Central memory CD8-positive, alpha-beta T cell (primary cell): ENCODE data around the gene TLX2.
A peak's percentile ranks its signal among the peaks of the same experiment; 100 is the strongest.

ENCODE experiments used
- ATAC-seq: fragments of 150-1000 bp; cut with Tn5 transposase; replicated peaks from 2 replicates; pipeline ENCODE4 v1.10.0; 2022; ENCODE audit warnings: mild to moderate bottlenecking, moderate FRiP score, moderate number of reproducible peaks; ENCODE audit not compliant: poor library complexity, severe bottlenecking; ENCODE audit errors: extremely low read depth
- DNase-seq, 2 donors: peaks; one replicate each; pipeline ENCODE4 v3.0.0; 2021; ENCODE audit warnings: low spot score in 2 of 2
- H3K27ac Mint-ChIP-seq: one replicate; pipeline ENCODE4 v1.8.0; 2022; ENCODE audit warnings: low read depth, mild to moderate bottlenecking, moderate library complexity, mixed read lengths
- H3K27me3 Mint-ChIP-seq: one replicate; pipeline ENCODE4 v1.8.0; 2022; ENCODE audit warnings: mixed read lengths
- H3K36me3 Mint-ChIP-seq: one replicate; pipeline ENCODE4 v1.8.0; 2022; ENCODE audit warnings: mild to moderate bottlenecking, moderate library complexity, mixed read lengths; ENCODE audit not compliant: insufficient read depth
- H3K4me1 Mint-ChIP-seq: one replicate; pipeline ENCODE4 v1.8.0; 2022; ENCODE audit warnings: mixed read lengths
- H3K4me3 Mint-ChIP-seq: one replicate; pipeline ENCODE4 v1.8.0; 2022; ENCODE audit warnings: mild to moderate bottlenecking, moderate library complexity, mixed read lengths
- H3K9me3 Mint-ChIP-seq: one replicate; pipeline ENCODE4 v1.8.0; 2022; ENCODE audit warnings: mixed read lengths

The TLX2 gene

DNA sequence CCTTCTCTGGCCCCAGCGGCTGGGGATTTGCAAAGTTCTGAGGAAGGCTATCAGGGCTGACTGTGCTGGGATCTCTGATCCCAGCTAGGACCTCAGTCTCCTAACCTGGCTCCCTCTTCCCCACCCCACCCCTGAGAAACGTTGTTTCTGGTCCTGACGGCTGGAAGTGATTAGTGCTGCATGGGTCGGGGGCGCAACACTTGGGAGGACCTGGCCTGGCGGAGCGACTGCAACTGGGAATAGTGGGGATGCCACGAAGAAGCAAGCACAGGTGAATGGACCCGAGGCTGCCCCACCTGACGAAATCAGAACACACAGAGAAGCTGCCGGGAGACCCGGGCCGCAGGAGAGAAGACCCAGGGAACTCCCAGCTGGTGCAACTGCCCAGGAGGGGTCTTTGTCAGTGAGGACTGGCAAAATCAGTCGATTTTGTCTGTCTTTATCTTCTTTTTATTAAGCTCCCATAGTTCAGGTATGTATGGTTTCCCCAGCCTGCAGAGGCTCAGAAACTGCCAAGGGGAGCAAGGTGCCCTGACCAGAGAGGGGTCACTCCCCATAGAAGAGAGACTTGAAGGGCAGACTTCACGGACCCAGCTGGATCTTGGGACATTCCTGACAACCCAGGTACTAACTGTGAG lies 14.2 kb upstream of the TLX2 start:
- ATAC-seq (no peak), DNase-seq (no peak)
- H3K27ac Mint-ChIP-seq, result no peak overlapping the region
- peaks cover 40% of the 10 kb centered on the region for H3K27me3 Mint-ChIP-seq
- H3K4me3 Mint-ChIP-seq, result no peak overlapping the region
- H3K9me3 Mint-ChIP-seq, result no peaks in the 10 kb centered on the region
- H3K4me1 Mint-ChIP-seq, result peaks cover 50% of the 10 kb centered on the region
- peaks cover 9% of the 10 kb centered on the region for H3K36me3 Mint-ChIP-seq

DNA sequence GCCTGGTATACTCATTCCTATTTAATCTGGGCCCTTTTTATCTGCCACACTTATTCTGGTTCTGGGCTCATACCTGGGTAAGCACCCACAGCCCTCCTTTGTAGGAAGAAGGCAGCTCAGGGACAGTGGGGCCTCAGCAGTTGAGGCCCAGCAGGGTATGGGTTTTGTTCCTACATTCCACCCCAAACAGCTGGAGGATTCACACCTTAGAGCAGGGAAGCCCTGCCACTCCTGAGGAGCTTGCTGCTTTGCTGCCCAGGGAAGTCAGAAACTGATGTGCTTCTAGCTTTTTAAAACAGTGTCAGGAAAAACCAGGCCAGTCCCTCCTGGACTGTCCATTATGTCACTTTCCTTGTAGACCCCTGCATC lies 13.7 kb upstream of the TLX2 start:
- no peak for ATAC-seq
- no peaks in the 10 kb centered on the region for H3K9me3 Mint-ChIP-seq
- no peak overlapping the region for H3K4me3 Mint-ChIP-seq
- no peak for DNase-seq
- H3K27me3 Mint-ChIP-seq, result peaks cover 40% of the 10 kb centered on the region
- H3K36me3 Mint-ChIP-seq, result peaks cover 10% of the 10 kb centered on the region
- H3K4me1 Mint-ChIP-seq, result peaks cover 53% of the 10 kb centered on the region
- no peak overlapping the region for H3K27ac Mint-ChIP-seq

DNA sequence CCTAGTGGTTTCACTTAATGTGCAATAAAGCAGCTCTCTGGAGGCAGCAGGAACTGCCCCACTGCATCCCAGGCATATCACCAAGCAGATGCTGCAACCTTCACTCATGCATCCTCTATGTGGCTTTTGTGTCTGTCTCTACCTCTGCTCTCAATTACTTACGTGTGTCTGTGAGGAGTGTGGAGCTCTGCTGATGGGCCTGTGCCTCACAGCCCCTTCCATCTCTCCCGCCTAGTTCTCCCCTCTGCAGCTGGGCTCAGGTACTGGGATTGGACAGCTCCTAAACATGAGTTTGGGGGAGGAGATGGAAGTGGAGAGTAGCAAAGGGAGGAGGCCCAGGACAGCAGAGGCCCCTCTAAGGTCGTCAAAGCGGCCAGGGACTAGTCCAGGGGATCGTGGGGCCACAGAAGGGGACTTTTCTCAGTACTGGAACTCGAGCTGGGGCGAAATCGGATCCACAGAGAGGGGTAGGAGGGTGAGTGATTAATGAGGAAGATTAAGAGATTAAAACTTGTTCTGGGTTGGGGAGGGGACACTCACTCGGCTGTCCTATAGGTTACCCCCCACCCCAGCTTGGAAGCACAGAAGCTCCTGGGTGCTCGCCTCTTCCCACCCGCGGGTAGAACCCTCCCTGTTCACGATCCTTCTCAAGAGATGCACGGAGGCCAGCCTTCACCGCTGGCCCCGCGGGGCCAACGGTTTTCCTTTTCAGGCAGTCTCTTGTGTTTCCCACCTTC lies 12.7 kb upstream of the TLX2 start:
- Mint-ChIP-seq H3K4me3 (peak overlapping the region; percentile 44), H3K27ac (no peak overlapping the region), H3K36me3 (peaks cover 15% of the 10 kb centered on the region), H3K27me3 (peaks cover 40% of the 10 kb centered on the region), H3K9me3 (no peaks in the 10 kb centered on the region), H3K4me1 (peaks cover 55% of the 10 kb centered on the region)
- ATAC-seq (no peak), DNase-seq (no peak)

DNA sequence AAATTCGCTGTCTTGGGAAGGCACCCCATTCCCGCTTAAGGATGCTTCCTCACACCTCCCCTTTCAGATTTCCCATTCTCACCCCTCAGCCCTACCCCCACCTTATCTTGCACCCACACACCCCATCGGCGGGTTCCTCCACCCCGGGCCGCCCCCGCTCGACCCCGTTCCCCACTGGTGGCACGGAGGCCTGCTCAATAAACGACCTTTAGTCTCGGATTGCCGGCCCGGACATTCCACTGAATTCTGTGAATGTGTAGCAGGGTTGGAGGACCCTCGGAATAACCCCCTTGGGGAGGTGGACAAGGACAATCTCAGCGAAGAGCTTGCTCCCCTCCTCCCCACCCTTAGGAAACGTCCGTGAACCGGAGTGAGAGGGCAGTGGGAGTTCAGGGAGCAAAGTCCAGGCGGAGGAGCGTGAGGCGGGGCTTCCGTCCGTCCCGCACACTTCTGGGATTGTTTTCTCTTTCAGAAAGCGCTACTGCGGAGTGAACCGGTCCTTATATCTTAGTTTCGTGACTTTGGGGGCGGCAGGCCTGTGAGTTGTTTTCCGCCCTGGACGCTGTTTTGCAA lies 12.0 kb upstream of the TLX2 start:
- Mint-ChIP-seq H3K9me3 (no peaks in the 10 kb centered on the region), H3K27me3 (peaks cover 40% of the 10 kb centered on the region), H3K4me3 (peak overlapping the region; percentile 44), H3K36me3 (peaks cover 22% of the 10 kb centered on the region), H3K4me1 (peaks cover 62% of the 10 kb centered on the region), H3K27ac (no peak overlapping the region)
- DNase-seq (no peak), ATAC-seq (no peak)

DNA sequence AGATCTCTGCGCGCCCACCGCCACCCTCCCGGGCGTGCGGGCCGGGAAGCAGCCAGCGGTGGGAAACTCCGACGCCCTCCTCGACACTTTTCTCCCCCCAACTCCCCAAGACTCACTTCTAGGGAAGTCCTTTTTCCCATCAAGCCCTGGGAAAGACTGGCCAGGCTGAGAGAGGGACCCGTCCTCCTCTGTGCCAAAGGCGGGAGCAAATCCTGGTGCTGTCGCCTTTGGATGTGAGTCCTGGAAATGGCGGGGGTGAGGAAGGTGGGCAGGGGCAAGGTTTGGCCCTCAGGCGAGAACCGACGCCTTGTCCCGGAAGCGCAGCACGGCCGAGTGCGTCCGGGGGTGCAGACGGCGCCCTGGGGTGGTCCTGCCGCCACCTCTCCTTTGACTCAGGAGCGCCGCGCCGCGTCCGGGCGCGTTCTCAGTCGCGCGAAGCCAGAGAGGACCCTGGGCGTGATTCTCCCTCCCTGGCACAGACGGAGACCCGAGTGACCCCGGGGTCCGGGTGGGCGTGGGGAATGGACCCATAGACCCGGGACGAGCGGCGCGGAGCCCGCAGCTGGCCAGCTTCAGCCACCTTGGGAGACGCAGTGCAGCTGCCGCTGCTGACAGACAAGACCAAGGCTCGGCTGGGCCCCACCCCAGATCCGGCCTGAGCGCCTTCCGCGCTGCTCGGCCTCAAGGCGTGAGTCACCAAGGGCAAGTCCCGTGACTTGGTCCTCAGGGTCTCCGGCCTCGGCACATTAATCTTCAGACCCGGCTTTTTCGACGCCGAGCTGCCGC lies 11.3 kb upstream of the TLX2 start:
- Mint-ChIP-seq H3K27me3 (peaks cover 39% of the 10 kb centered on the region), H3K36me3 (peaks cover 26% of the 10 kb centered on the region), H3K9me3 (no peaks in the 10 kb centered on the region), H3K27ac (no peak overlapping the region), H3K4me1 (peaks cover 66% of the 10 kb centered on the region), H3K4me3 (peak overlapping the region; percentile 44)
- DNase-seq (peak in 1 of 2 donors; percentile 35), ATAC-seq (no peak)

DNA sequence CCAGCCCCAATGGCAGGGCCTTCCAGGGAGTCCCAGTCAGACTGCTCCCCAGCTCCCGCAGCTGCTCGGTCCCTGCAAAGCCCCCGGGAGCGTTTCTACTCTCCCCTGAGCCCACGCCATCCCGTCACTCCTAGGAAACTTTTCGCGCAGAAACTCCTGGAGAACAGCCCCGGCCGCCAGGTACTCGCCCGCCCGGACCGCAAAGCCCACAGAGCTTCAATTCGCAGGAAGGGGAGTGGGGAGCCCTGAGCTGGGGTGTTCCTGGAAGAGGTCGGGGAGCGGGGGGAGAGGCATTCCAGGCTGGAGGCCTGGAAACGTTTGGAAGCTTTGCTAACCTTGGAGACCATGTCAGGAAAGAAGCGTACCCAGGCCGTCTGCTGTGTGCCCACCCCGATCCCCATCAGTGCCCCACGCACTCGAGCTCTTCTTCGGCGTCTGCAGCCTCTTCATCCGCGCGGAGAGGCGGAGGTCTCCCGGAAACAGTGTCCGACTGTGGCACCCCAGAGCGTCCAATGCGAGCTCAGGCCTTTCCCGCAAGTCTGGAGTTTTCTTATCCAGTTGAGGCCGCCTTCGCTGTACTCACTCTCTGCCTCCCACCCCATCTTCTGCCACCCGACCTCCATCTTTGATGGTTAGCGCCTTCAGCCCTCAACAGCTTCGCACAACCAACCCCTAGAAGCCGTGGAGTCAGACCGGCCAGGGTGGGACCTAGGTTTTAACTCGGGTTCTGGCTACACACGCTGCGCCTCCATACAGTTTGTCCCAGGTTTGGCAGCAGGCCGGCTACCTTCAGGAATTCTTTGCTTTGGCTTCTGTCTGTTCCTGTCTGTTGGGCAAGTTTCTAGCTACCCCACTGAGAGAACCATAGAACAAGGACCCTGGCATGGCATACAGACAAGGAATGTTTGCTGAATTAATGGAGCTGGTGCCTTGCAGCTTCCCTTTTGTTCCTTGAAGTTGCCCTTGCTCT lies 10.5 kb upstream of the TLX2 start:
- ATAC-seq, result no peak
- H3K36me3 Mint-ChIP-seq, result peaks cover 26% of the 10 kb centered on the region
- H3K9me3 Mint-ChIP-seq, result no peaks in the 10 kb centered on the region
- H3K27ac Mint-ChIP-seq, result peak overlapping the region; percentile 16
- peaks cover 31% of the 10 kb centered on the region for H3K27me3 Mint-ChIP-seq
- H3K4me3 Mint-ChIP-seq, result peak overlapping the region; percentile 44
- H3K4me1 Mint-ChIP-seq, result peaks cover 66% of the 10 kb centered on the region
- no peak for DNase-seq

DNA sequence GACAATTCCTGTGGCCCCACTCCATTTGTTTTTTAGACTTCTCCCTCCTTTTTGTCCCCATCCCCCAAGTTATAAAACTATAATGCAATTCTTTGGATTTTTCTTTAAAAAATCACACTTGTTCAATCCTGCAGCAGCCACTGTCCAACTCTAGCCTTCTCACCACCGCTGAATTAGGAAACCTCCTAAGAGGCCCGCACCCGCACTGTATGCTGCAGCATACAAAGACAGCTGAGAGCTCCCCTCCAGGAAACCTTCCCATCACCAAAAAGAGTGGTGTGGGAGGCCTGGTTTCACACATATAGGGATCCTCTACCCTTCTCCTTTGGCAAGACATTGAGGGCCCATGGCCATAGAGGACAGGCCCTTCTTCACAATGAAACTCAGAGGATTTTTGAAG lies 9.7 kb upstream of the TLX2 start:
- peak overlapping the region; percentile 16 for H3K27ac Mint-ChIP-seq
- H3K4me3 Mint-ChIP-seq, result peak overlapping the region; percentile 44
- H3K9me3 Mint-ChIP-seq, result no peaks in the 10 kb centered on the region
- ATAC-seq (no peak), DNase-seq (no peak)
- peaks cover 26% of the 10 kb centered on the region for H3K36me3 Mint-ChIP-seq
- peaks cover 25% of the 10 kb centered on the region for H3K27me3 Mint-ChIP-seq
- H3K4me1 Mint-ChIP-seq, result peaks cover 61% of the 10 kb centered on the region

DNA sequence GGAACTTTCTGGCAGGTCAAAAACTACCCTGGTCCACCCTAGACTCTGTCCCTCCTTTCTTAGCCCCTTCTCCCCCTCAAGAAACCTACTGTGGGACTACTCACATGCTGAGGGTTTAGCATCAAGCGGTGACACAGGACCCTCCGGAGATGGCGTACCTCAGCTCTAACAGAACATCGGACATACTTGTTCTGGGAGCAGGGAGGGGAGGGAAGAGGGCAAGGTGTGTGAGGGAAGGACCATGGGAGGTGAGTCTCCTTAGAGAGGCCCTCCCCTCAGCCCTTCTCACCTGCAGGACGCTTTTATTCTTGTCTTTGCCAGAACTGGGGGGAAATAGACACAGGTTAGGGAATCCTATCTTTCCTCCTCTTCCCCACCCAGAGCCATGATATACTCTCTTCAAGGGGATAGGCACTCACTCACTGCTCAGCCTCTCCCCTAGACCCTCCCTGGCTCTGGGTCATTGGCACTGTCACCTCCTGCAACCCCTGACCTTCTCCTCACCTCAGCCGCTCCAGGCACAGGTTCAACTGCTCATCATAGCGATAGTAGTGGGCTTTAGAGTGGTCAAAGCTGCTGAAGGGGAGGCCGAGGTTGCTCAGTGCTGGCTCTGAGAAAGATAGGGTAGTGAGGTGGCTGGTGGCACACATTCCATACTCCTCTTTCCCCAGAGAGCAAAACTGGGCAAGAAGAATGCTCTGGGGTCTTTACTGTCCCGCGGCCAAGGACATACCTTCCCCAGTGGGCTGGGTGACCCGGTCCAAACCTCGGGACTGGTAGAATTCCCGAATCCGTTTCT lies 8.6 kb upstream of the TLX2 start:
- ATAC-seq (no peak), DNase-seq (no peak)
- Mint-ChIP-seq H3K4me3 (no peak overlapping the region), H3K36me3 (peaks cover 26% of the 10 kb centered on the region), H3K9me3 (no peaks in the 10 kb centered on the region), H3K27ac (no peak overlapping the region), H3K4me1 (peaks cover 61% of the 10 kb centered on the region), H3K27me3 (peaks cover 31% of the 10 kb centered on the region)

DNA sequence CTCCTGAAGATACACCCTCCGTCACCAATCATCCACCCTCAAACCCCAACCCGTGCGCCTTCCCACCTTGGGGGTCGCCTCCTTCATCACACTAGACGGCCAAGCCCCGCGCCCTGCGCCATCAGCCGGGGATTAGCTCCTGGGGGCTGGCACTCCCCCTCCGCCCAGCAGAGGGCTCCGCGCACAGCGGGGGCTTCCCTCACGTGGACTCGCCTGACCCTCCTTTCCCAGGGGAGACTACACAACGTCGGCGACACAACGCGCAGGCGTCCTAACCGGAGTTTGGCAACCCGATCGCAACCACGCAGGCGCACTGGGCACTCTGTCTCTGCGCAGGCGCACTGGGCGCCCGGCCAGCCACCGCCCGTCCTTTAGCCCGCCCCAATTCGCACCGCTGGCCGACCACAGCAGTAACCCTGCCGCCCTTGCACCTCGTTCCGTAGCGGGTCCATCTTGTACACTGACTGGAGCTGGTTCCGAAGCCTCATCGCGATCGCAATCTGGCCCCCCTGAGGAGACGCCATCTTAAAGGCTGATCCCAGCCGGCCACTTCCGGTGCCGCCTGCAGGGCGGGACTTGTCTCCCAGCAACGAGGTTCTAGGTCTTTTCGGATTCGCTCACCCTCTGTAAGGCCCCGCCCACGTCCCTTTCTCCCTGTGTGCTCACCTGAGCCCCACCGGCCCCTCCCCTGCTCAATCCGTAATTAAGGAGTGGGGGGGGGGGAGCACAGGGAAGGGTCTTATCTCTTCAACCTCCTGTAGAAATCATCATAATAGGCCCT lies 6.9 kb upstream of the TLX2 start, which contains the start of gene PCGF1:
Gene PCGF1 (minus strand): TSS at position 551 of the 781 bp plus-strand sequence. CDS start 27 bp downstream, at position 524.
- ATAC-seq (peak; percentile 94), DNase-seq (peak; percentile 97 to 100)
- peak within 1 kb of the TSS; percentile 91 for H3K4me3 Mint-ChIP-seq
- peak within 1 kb of the TSS; percentile 99 for H3K27ac Mint-ChIP-seq
- H3K27me3 Mint-ChIP-seq, result peaks cover 34% of the 10 kb centered on the region
- H3K4me1 Mint-ChIP-seq, result peaks cover 51% of the 10 kb centered on the region
- peaks cover 24% of the 10 kb centered on the region for H3K36me3 Mint-ChIP-seq
- H3K9me3 Mint-ChIP-seq, result no peaks in the 10 kb centered on the region

DNA sequence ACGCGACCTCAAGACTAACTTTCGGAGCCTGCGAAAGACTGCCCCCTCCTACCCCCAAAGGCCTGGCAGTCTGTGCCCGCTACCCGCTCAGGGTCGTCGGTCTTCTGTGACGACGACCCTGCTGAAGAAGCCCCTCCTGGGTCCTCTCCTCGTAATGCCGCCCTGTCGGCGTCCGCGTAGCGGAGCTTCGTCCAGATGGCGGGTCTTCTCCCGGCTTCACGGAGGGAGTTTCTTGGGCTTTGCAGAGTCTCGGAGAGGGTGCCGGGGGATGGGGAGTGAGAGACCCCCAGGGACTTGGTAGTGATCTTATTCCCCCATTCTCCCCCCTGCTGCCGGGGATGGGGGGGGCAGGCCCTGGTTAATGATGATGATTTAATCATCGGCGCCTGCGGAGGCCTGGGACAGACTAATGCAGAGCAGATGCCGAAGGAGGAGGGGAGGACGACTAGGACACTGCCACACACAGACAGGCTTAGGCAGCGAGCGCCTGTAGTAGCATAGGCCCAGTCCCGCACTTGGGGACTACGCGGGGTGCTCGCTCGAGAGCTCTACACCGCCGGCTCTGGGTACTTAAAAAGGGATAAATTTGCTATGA lies 6.2 kb upstream of the TLX2 start:
- DNase-seq (no peak), ATAC-seq (peak; percentile 7)
- peaks cover 40% of the 10 kb centered on the region for H3K27me3 Mint-ChIP-seq
- peak overlapping the region; percentile 99 for H3K27ac Mint-ChIP-seq
- peaks cover 24% of the 10 kb centered on the region for H3K36me3 Mint-ChIP-seq
- no peaks in the 10 kb centered on the region for H3K9me3 Mint-ChIP-seq
- H3K4me3 Mint-ChIP-seq, result peak overlapping the region; percentile 91
- H3K4me1 Mint-ChIP-seq, result peaks cover 45% of the 10 kb centered on the region
